Neuronal stem cell (in vitro differentiated cells): ENCODE measurements around the gene EMILIN1.

Source experiments
- DNase-seq: peaks from one replicate; pipeline ENCODE4 v3.0.0-alpha.2; 2013; ENCODE audit warnings: low spot score
- H2AFZ ChIP-seq: one replicate; pipeline ENCODE4 v1.6.1; 2013; ENCODE audit warnings: mild to moderate bottlenecking, low read length, inconsistent platforms
- H2AK5ac ChIP-seq: 2 replicates; pipeline ENCODE4 v1.6.1; 2013; ENCODE audit warnings: low read depth, mild to moderate bottlenecking, inconsistent platforms, low read length, moderate library complexity, mixed read lengths
- H2BK120ac ChIP-seq: 2 replicates; pipeline ENCODE4 v1.6.1; 2013; ENCODE audit warnings: low read depth, mild to moderate bottlenecking, inconsistent platforms, low read length, moderate library complexity, mixed read lengths
- H2BK12ac ChIP-seq: one replicate; pipeline ENCODE4 v1.6.1; 2013; ENCODE audit warnings: low read length, inconsistent platforms
- H2BK15ac ChIP-seq: 2 replicates; pipeline ENCODE4 v1.6.1; 2013; ENCODE audit warnings: mild to moderate bottlenecking, low read length, inconsistent platforms, mixed read lengths
- H2BK5ac ChIP-seq: one replicate; pipeline ENCODE4 v1.6.1; 2013; ENCODE audit warnings: inconsistent platforms, mild to moderate bottlenecking, low read length, moderate library complexity
- H3K14ac ChIP-seq: one replicate; pipeline ENCODE4 v1.6.1; 2013; ENCODE audit warnings: low read length, inconsistent platforms
- H3K18ac ChIP-seq: 2 replicates; pipeline ENCODE4 v1.6.1; 2013; ENCODE audit warnings: low read length, inconsistent platforms
- H3K23ac ChIP-seq: 2 replicates; pipeline ENCODE4 v1.6.1; 2013; ENCODE audit warnings: low read depth, mild to moderate bottlenecking, mixed read lengths, low read length, inconsistent platforms; ENCODE audit not compliant: poor library complexity
- H3K27ac ChIP-seq: replicated peaks from 3 replicates; pipeline ENCODE4 v1.5.1; 2013; ENCODE audit warnings: low read length, inconsistent platforms
- H3K27me3 ChIP-seq, 3 experiments: 2 replicates each; pipeline ENCODE4 v1.6.1; 2013; ENCODE audit warnings: low read length in 3 of 3, mild to moderate bottlenecking in 2 of 3, inconsistent platforms in 1 of 3, low read depth in 1 of 3, mixed read lengths in 1 of 3, moderate library complexity in 1 of 3; ENCODE audit not compliant: control insufficient read depth in 3 of 3, insufficient read depth in 3 of 3
- H3K36me3 ChIP-seq, 2 donors: replicated peaks in 1 of 2; 2 replicates each; pipeline ENCODE4 v1.6.1; 2013; ENCODE audit warnings: low read length in 2 of 2; ENCODE audit not compliant: control insufficient read depth in 2 of 2, insufficient read depth in 2 of 2
- H3K4ac ChIP-seq: 2 replicates; pipeline ENCODE4 v1.6.1; 2013; ENCODE audit warnings: inconsistent platforms, mild to moderate bottlenecking, low read length, moderate library complexity
- H3K4me1 ChIP-seq, 2 donors: 1 replicate in 1 of 2; 2 replicates in 1 of 2; pipeline ENCODE4 v1.6.1; 2013; ENCODE audit warnings: low read length in 2 of 2, low read depth in 1 of 2; ENCODE audit not compliant: control insufficient read depth in 2 of 2, insufficient read depth in 1 of 2
- H3K4me2 ChIP-seq: one replicate; pipeline ENCODE4 v1.6.1; 2013; ENCODE audit warnings: mild to moderate bottlenecking, low read length, inconsistent platforms; ENCODE audit not compliant: insufficient read depth, poor library complexity, severe bottlenecking
- H3K4me3 ChIP-seq, 2 donors: 2 replicates each; pipeline ENCODE4 v1.5.1; 2013; ENCODE audit warnings: low read length in 2 of 2, mild to moderate bottlenecking in 2 of 2, inconsistent platforms in 1 of 2, moderate library complexity in 1 of 2
- H3K79me1 ChIP-seq: one replicate; pipeline ENCODE4 v1.6.1; 2013; ENCODE audit warnings: low read depth, mild to moderate bottlenecking, inconsistent platforms, low read length, moderate library complexity
- H3K9ac ChIP-seq: one replicate; pipeline ENCODE4 v1.6.1; 2013; ENCODE audit warnings: mild to moderate bottlenecking, low read depth, low read length, inconsistent platforms; ENCODE audit not compliant: poor library complexity
- H3K9me3 ChIP-seq, 2 donors: replicated peaks in 1 of 2; 2 replicates each; pipeline versions ENCODE3 to v1.6.1; 2013; ENCODE audit warnings: low read length in 2 of 2, mild to moderate bottlenecking in 2 of 2, inconsistent platforms in 1 of 2, low read depth in 1 of 2, mixed read lengths in 1 of 2, moderate library complexity in 1 of 2; ENCODE audit not compliant: control insufficient read depth in 2 of 2, insufficient read depth in 1 of 2
- H4K8ac ChIP-seq: one replicate; pipeline ENCODE4 v1.6.1; 2013; ENCODE audit warnings: low read depth, mild to moderate bottlenecking, inconsistent platforms, low read length, moderate library complexity
- H4K91ac ChIP-seq: one replicate; pipeline ENCODE4 v1.6.1; 2013; ENCODE audit warnings: low read length, low read depth, mild to moderate bottlenecking, inconsistent platforms; ENCODE audit not compliant: poor library complexity
- WGBS, 2 donors: extraction: QIAGEN DNeasy Blood & Tissue Kit; methylation state at CpG; one replicate each; pipeline ENCODE4 v1.1.7; 2013; ENCODE audit warnings: missing lambda C conversion rate in 2 of 2, mixed read lengths in 1 of 2; ENCODE audit not compliant: insufficient read length in 2 of 2, insufficient replicate concordance in 1 of 2; ENCODE audit errors: extremely low coverage in 2 of 2; 5-methylcytosine and 5-hydroxymethylcytosine counted together

The EMILIN1 gene

DNA sequence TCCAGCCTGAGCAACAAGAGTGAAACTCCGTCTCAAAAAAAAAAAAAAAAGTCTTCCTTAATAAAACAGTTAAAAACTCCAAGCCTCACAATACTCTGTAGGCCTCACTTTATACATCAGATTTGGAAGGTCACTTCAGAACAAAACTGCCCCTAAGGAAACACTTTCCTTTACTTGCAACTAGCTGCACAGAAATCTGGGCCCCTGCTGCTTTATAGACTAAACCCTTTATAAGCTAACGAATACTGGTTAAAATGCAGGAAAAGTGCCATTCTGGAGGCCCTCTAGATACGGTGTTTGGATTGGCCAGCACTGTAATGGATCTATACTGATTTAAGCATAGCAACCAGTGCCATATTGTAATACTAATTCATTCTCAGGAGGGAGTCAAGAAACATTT lies 46.7 kb downstream of the EMILIN1 start:
- Histone ChIP-seq H3K79me1 (no peaks in the 10 kb centered on the region), H3K4me1 (peaks cover 0 to 6% of the 10 kb centered on the region in 2 donors), H2AFZ (no peak overlapping the region), H3K27me3 (peaks cover 0 to 46% (median 10%) of the 10 kb centered on the region in 3 experiments), H3K9ac (no peak overlapping the region), H4K8ac (no peak overlapping the region), H3K18ac (no peak overlapping the region), H3K14ac (no peak overlapping the region), H3K36me3 (peaks cover 4 to 13% of the 10 kb centered on the region in 2 donors), H4K91ac (no peak overlapping the region), H3K9me3 (no peaks in the 10 kb centered on the region), H2BK12ac (no peak overlapping the region), H2BK120ac (no peak overlapping the region), H3K4ac (no peak overlapping the region), H3K4me3 (no peak overlapping the region), H3K4me2 (no peak overlapping the region), H2BK15ac (no peak overlapping the region), H3K27ac (no peak overlapping the region), H2AK5ac (no peak overlapping the region), H2BK5ac (no peak overlapping the region), H3K23ac (no peak overlapping the region)
- no CpG with 5 or more reads among the region's 3 CpGs for WGBS, 2 donors
- DNase-seq = no peak

GRCh38 chr2:27126252-27126710 lies 47.9 kb downstream of the EMILIN1 start:
- H3K27ac ChIP-seq = no peak overlapping the region
- H2AFZ ChIP-seq = no peak overlapping the region
- peaks cover 0 to 6% of the 10 kb centered on the region in 2 donors for H3K4me1 ChIP-seq
- H2BK15ac ChIP-seq = no peak overlapping the region
- peaks cover under 1% of the 10 kb centered on the region for H3K79me1 ChIP-seq
- no peaks in the 10 kb centered on the region for H3K9me3 ChIP-seq
- H2BK120ac ChIP-seq = no peak overlapping the region
- no peak overlapping the region for H2AK5ac ChIP-seq
- WGBS, 2 donors = no CpG with 5 or more reads among the region's 5 CpGs
- peaks cover 15 to 25% of the 10 kb centered on the region in 2 donors for H3K36me3 ChIP-seq
- H3K27me3 ChIP-seq = peaks cover 0 to 34% (median 7%) of the 10 kb centered on the region in 3 experiments
- H3K18ac ChIP-seq = no peak overlapping the region
- no peak for DNase-seq
- H4K91ac ChIP-seq = no peak overlapping the region
- no peak overlapping the region for H3K23ac ChIP-seq
- no peak overlapping the region for H3K4me2 ChIP-seq
- H2BK12ac ChIP-seq = no peak overlapping the region
- no peak overlapping the region for H3K9ac ChIP-seq
- no peak overlapping the region for H3K4me3 ChIP-seq
- H4K8ac ChIP-seq = no peak overlapping the region
- H3K4ac ChIP-seq = no peak overlapping the region
- no peak overlapping the region for H2BK5ac ChIP-seq
- no peak overlapping the region for H3K14ac ChIP-seq

- H4K8ac ChIP-seq = no peak overlapping the region
- H3K9ac ChIP-seq = no peak overlapping the region
- H3K9me3 ChIP-seq = no peaks in the 10 kb centered on the region
- no peak overlapping the region for H3K4me2 ChIP-seq
- H2BK15ac ChIP-seq = no peak overlapping the region
- no peak overlapping the region for H2BK5ac ChIP-seq
- H3K27ac ChIP-seq = no peak overlapping the region
- WGBS, 2 donors = no CpG with 5 or more reads among the region's 9 CpGs
- H3K18ac ChIP-seq = no peak overlapping the region
- no peak overlapping the region for H2AFZ ChIP-seq
- no peak overlapping the region for H3K23ac ChIP-seq
- no peak overlapping the region for H2BK120ac ChIP-seq
- H4K91ac ChIP-seq = no peak overlapping the region
- no peak overlapping the region for H3K4ac ChIP-seq
- no peak overlapping the region for H3K4me3 ChIP-seq
- peaks cover 6% of the 10 kb centered on the region for H3K79me1 ChIP-seq
- no peak for DNase-seq
- no peak overlapping the region for H2BK12ac ChIP-seq
- H3K4me1 ChIP-seq = peaks cover 0 to 8% of the 10 kb centered on the region in 2 donors
- peaks cover 28 to 43% of the 10 kb centered on the region in 2 donors for H3K36me3 ChIP-seq
- H2AK5ac ChIP-seq = no peak overlapping the region
- no peak overlapping the region for H3K14ac ChIP-seq
- H3K27me3 ChIP-seq = peaks cover 0 to 16% (median 3%) of the 10 kb centered on the region in 3 experiments
Observed at GRCh38 chr2:27127883-27128667, 49.7 kb downstream of the EMILIN1 start.

DNA sequence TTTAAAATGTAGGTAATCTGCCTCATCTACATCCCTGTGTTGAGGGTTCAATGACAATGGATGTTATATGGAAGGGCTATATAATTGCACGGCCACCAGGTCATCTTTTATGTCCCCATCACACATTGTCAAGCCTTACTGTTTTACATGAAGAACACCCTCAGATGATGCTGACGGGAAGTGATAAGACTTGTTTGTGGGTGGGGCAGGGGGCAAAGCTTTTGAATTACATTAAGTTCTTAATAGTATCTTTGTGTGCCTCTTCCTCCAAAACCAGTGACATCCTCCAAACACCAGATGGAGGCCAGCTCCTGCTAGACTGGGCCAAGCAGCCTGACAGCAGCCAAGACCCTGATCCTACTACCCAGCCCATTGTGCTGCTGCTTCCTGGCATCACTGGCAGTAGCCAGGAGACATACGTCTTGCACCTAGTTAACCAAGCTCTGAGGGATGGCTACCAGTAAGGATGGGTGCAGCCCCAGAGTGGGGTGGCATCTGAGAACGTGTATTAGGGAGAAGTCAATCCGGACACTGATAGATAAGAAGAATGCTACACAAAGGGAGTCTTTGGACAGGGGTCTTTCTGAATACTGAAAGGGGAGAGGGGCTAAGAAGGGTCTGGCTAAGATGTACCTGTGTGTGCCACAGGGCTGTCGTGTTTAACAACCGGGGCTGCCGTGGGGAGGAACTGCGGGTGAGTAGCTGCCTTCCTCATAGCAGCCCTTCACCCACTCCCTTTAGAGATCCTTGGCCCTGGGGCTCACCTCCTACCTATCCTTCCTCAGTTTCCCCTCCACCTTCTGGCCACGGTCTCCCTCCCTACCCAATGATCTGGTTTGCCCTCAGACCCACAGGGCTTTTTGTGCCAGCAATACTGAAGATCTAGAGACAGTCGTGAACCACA lies 50.5 kb downstream of the EMILIN1 start:
- Histone ChIP-seq H4K91ac (no peak overlapping the region), H3K36me3 (peaks cover 28 to 45% of the 10 kb centered on the region in 2 donors), H3K23ac (no peak overlapping the region), H2BK12ac (no peak overlapping the region), H4K8ac (no peak overlapping the region), H2AFZ (no peak overlapping the region), H2BK120ac (no peak overlapping the region), H3K14ac (no peak overlapping the region), H3K4ac (no peak overlapping the region), H2BK15ac (no peak overlapping the region), H3K27ac (no peak overlapping the region), H3K9ac (no peak overlapping the region), H2BK5ac (no peak overlapping the region), H2AK5ac (no peak overlapping the region), H3K79me1 (peaks cover 9% of the 10 kb centered on the region), H3K4me1 (peaks cover 5 to 12% of the 10 kb centered on the region in 2 donors), H3K4me2 (no peak overlapping the region), H3K9me3 (no peaks in the 10 kb centered on the region), H3K18ac (no peak overlapping the region), H3K4me3 (no peak overlapping the region), H3K27me3 (peaks cover 0 to 8% (median 0%) of the 10 kb centered on the region in 3 experiments)
- no CpG with 5 or more reads among the region's 11 CpGs for WGBS, 2 donors
- DNase-seq = no peak
